Sigmoid colon (tissue), 7 donors: ENCODE results near the gene CLTC. TPM values are rescaled to one million over a fixed set of nuclear protein-coding genes. Genes with fewer than 3 reads are reported as not detected.

Experiments
- DNase-seq: peaks from one replicate; pipeline ENCODE4 v3.0.0-alpha.2; 2019
- H3K27ac ChIP-seq, 4 donors: fragments of 200-600 bp; sonication (generic); one replicate each; pipeline ENCODE4 v1.5.1; 2016 to 2019; ENCODE audit warnings: mild to moderate bottlenecking in 1 of 4
- H3K27me3 ChIP-seq, 3 donors: fragments of 200-600 bp; sonication (generic); one replicate each; pipeline ENCODE4 v1.5.1; 2019; ENCODE audit warnings: mild to moderate bottlenecking in 1 of 3
- H3K36me3 ChIP-seq, 4 donors: fragments of 200-600 bp; sonication (generic); one replicate each; pipeline ENCODE4 v1.5.1; 2016 to 2019
- H3K4me1 ChIP-seq, 4 donors: fragments of 200-600 bp; sonication (generic); one replicate each; pipeline ENCODE4 v1.5.1; 2017 to 2019
- H3K4me3 ChIP-seq, 4 donors: fragments of 200-600 bp; sonication (generic); one replicate each; pipeline ENCODE4 v1.5.1; 2017 to 2019; ENCODE audit warnings: mild to moderate bottlenecking in 2 of 4, moderate library complexity in 1 of 4
- H3K9me3 ChIP-seq, 4 donors: fragments of 200-600 bp in 3 of 4; sonication (generic) in 3 of 4; one replicate each; pipeline versions ENCODE4 v1.5.1 to v1.6.1; 2013 to 2019
- EP300 ChIP-seq, 4 donors: sonication (generic); formaldehyde crosslinking; IDR thresholded peaks; one replicate each; pipeline ENCODE4 v1.6.1; 2017; ENCODE audit warnings: antibody characterized with exemption in 4 of 4
- POLR2A ChIP-seq, 2 donors: fragments of 450-650 bp; IDR thresholded peaks; one replicate each; pipeline ENCODE4 v1.6.1; 2016; ENCODE audit warnings: antibody characterized with exemption in 2 of 2, mild to moderate bottlenecking in 2 of 2, moderate library complexity in 2 of 2
- POLR2AphosphoS5 ChIP-seq, 4 donors: sonication (generic); formaldehyde crosslinking; IDR thresholded peaks; one replicate each; pipeline ENCODE4 v1.6.1; 2017; ENCODE audit warnings: antibody characterized with exemption in 4 of 4
- WGBS, 2 donors: extraction: QIAGEN DNeasy Blood & Tissue Kit; methylation state at CpG; one replicate each; pipeline ENCODE4 v1.1.7; 2013; 5-methylcytosine and 5-hydroxymethylcytosine counted together
- intact Hi-C: fragments of 100-400 bp; cut with DNase I; formaldehyde crosslinking; loops from one replicate; pipeline ENCODE4 v1.15.1; 2023
- polyA plus RNA-seq, 3 donors: library from polyadenylated mRNA; stranded (reverse); fragments of 200-250 nt; gene quantifications; one replicate each; pipeline ENCODE4 v1.2.3, GENCODE V29; 2013
- total RNA-seq, 4 donors: library from RNA; depleted of rRNA; stranded (reverse); fragments of >200 nt; gene quantifications; one replicate each; pipeline ENCODE4 v1.1.0, GENCODE V29; 2016
- TF ChIP-seq, protein P1 (sequence below), 4 experiments: fragments of 450-650 bp in 3 of 4; fragments of 200-600 bp in 1 of 4; IDR thresholded peaks; one replicate each; pipeline ENCODE4 v1.5.1; 2016 to 2019; ENCODE audit warnings: antibody characterized with exemption in 4 of 4, mild to moderate bottlenecking in 3 of 4, moderate library complexity in 2 of 4
- donor health status: healthy with polysubstance abuse.
- donor health status: Bipolar disorder and iron deficiency.
- donor health status: healthy.

CLTC gene
- total and polyA plus RNA-seq, 7 donors, result 87.1 to 236 (median 206) TPM

DNA sequence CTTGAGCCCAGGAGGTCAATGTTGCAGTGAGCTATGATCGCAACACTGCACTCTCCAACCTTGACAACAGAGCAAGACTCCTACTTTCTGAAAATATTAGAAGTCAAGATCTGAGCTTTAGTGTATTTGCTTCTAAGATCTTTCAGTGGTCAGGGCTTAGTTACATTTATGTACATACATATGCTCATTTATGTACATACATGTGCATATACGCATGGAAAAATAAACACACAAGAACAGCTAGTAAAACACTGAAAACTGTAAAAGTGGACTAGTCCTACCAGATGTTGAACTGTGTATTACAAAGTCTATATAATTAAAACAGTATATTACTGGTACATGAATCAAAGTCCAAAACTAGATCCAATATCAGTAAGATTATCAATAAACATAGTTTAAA, 59.2 kb downstream of the CLTC start:
- intact Hi-C loops, result no loop called here
- Histone ChIP-seq H3K27ac (no peak overlapping the region), H3K27me3 (no peaks in the 10 kb centered on the region)

DNA sequence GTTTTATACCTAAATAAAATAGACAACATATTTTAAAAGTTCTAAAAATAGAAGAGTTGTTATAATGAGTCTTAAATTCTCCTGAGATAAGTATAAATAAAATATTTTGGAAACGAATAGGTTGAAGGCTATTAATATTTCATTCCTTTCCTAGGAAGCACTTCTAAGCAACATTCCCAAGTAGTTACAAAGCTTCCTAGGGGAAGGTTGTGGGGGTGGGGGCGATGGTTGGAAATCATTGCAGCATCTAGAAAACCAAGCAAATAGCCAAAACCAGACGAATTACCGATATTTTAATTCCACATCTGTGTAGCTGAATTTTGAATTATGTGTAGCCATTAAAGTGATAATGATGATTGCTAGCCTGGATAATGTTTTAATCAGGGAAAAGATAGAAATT, 60.6 kb downstream of the CLTC start:
- Histone ChIP-seq H3K27ac (no peak overlapping the region), H3K4me3 (no peak overlapping the region), H3K36me3 (peaks cover 35 to 100% (median 58%) of the 10 kb centered on the region in 4 donors), H3K27me3 (no peaks in the 10 kb centered on the region), H3K4me1 (peaks cover 0 to 13% (median 3%) of the 10 kb centered on the region in 4 donors), H3K9me3 (no peaks in the 10 kb centered on the region)
- no peak for TF ChIP-seq POLR2A (IDR thresholded peaks at IDR 0.05)
- TF ChIP-seq POLR2AphosphoS5 (IDR thresholded peaks at IDR 0.05), result no peak
- TF ChIP-seq, protein P1, sequence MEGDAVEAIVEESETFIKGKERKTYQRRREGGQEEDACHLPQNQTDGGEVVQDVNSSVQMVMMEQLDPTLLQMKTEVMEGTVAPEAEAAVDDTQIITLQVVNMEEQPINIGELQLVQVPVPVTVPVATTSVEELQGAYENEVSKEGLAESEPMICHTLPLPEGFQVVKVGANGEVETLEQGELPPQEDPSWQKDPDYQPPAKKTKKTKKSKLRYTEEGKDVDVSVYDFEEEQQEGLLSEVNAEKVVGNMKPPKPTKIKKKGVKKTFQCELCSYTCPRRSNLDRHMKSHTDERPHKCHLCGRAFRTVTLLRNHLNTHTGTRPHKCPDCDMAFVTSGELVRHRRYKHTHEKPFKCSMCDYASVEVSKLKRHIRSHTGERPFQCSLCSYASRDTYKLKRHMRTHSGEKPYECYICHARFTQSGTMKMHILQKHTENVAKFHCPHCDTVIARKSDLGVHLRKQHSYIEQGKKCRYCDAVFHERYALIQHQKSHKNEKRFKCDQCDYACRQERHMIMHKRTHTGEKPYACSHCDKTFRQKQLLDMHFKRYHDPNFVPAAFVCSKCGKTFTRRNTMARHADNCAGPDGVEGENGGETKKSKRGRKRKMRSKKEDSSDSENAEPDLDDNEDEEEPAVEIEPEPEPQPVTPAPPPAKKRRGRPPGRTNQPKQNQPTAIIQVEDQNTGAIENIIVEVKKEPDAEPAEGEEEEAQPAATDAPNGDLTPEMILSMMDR (IDR thresholded peaks at IDR 0.05), result no peak
- no peak for TF ChIP-seq EP300 (IDR thresholded peaks at IDR 0.05)
- intact Hi-C loops, result loop anchor here (10.0 kb wide), 2 partner anchors 384 to 514 kb away; no protein-coding TSS in a partner anchor
- 88 to 95% methylated on average over 4 of the region's 4 CpGs for WGBS, 2 donors
- no peak for DNase-seq

More for the DNA sequence above, 59.2 kb downstream of the CLTC start:
- Histone ChIP-seq H3K36me3 (peaks cover 35 to 100% (median 59%) of the 10 kb centered on the region in 4 donors), H3K4me1 (peaks cover 0 to 13% (median 3%) of the 10 kb centered on the region in 4 donors), H3K4me3 (no peak overlapping the region), H3K9me3 (no peaks in the 10 kb centered on the region)
- TF ChIP-seq EP300 (IDR thresholded peaks at IDR 0.05) (no peak), POLR2AphosphoS5 (IDR thresholded peaks at IDR 0.05) (no peak), POLR2A (IDR thresholded peaks at IDR 0.05) (no peak)
- TF ChIP-seq, protein P1 (IDR thresholded peaks at IDR 0.05), result no peak
- WGBS, 2 donors, result 10 to 59% methylated on average over 2 of the region's 2 CpGs
- no peak for DNase-seq

DNA sequence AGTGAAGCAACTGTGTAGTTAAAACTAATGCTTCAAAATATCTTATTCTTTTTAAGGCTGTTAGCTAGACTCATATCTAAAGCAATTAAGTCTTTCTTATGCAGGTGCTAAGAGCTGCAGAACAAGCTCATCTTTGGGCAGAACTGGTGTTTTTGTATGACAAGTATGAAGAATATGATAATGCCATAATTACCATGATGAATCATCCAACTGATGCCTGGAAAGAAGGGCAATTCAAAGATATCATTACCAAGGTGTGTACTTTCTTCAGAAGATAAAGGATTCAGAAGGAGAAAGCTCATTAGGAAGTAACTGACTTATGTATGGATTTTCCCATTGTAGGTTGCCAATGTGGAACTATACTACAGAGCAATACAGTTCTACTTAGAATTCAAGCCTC, 63.6 kb downstream of the CLTC start:
- intact Hi-C loops, result loop anchor here (10.0 kb wide), 2 partner anchors 382 to 512 kb away; no protein-coding TSS in a partner anchor
- no peak overlapping the region for H3K4me3 ChIP-seq
- no peak for DNase-seq
- peaks cover 0 to 13% (median 3%) of the 10 kb centered on the region in 4 donors for H3K4me1 ChIP-seq
- peaks cover 26 to 100% (median 58%) of the 10 kb centered on the region in 4 donors for H3K36me3 ChIP-seq
- H3K27me3 ChIP-seq, result no peaks in the 10 kb centered on the region
- H3K27ac ChIP-seq, result no peak overlapping the region
- H3K9me3 ChIP-seq, result no peaks in the 10 kb centered on the region
- TF ChIP-seq POLR2A (IDR thresholded peaks at IDR 0.05) (no peak), EP300 (IDR thresholded peaks at IDR 0.05) (no peak), POLR2AphosphoS5 (IDR thresholded peaks at IDR 0.05) (no peak)
- TF ChIP-seq, protein P1 (IDR thresholded peaks at IDR 0.05), result no peak

DNA sequence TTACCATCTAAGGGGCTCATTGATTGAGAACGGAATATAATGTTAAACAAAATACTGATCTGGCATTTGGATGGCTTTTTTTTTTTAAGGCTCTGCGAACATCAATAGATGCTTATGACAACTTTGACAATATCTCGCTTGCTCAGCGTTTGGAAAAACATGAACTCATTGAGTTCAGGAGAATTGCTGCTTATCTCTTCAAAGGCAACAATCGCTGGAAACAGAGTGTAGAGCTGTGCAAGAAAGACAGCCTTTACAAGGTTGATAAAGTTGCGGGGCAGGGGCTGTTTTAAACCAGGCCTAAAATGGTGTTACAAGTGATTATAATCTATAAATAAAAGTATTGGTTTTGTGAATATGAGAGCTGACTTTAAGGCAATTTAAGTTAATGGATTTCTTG, 65.3 kb downstream of the CLTC start:
- Histone ChIP-seq H3K27ac (no peak overlapping the region), H3K27me3 (no peaks in the 10 kb centered on the region), H3K4me1 (peaks cover 0 to 6% (median 2%) of the 10 kb centered on the region in 4 donors), H3K36me3 (peaks cover 19 to 100% (median 53%) of the 10 kb centered on the region in 4 donors), H3K4me3 (no peak overlapping the region), H3K9me3 (no peaks in the 10 kb centered on the region)
- no peak for DNase-seq
- 93% methylated on average over 6 of the region's 6 CpGs for WGBS, 2 donors
- intact Hi-C loops, result loop anchor here (10.0 kb wide), 2 partner anchors 380 to 510 kb away; no protein-coding TSS in a partner anchor
- TF ChIP-seq, protein P1 (IDR thresholded peaks at IDR 0.05), result no peak
- no peak for TF ChIP-seq EP300 (IDR thresholded peaks at IDR 0.05)
- TF ChIP-seq POLR2AphosphoS5 (IDR thresholded peaks at IDR 0.05), result no peak
- no peak for TF ChIP-seq POLR2A (IDR thresholded peaks at IDR 0.05)

DNA sequence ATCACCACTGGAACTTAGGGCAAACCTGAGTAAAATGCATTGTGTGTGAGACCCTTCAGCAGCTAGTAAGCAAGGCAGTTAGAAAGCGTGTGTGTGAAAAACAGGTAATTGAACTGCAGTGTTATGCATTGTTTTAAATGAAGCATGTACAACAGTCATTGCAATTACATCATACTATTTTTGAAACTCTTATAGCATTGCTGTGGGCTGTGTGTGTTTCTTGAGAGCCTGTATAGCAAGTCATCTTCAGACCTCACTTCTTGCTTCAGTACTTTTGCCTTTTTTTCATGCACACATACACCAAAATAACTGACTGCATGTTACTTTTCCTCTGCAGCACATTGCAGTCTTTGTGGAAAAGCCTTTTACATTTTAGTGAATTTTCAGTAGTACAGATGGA, 68.3 kb downstream of the CLTC start:
- no peak overlapping the region for H3K27ac ChIP-seq
- WGBS, 2 donors, result 92 to 98% methylated on average over 1 of the region's 1 CpG
- DNase-seq, result no peak
- no peaks in the 10 kb centered on the region for H3K9me3 ChIP-seq
- no peaks in the 10 kb centered on the region for H3K4me1 ChIP-seq
- H3K27me3 ChIP-seq, result no peaks in the 10 kb centered on the region
- TF ChIP-seq POLR2A (IDR thresholded peaks at IDR 0.05) (no peak), POLR2AphosphoS5 (IDR thresholded peaks at IDR 0.05) (no peak), EP300 (IDR thresholded peaks at IDR 0.05) (no peak)
- TF ChIP-seq, protein P1 (IDR thresholded peaks at IDR 0.05), result no peak
- H3K4me3 ChIP-seq, result no peak overlapping the region
- H3K36me3 ChIP-seq, result peaks cover 12 to 100% (median 52%) of the 10 kb centered on the region in 4 donors
- intact Hi-C loops, result loop anchor here (10.0 kb wide), 2 partner anchors 377 to 507 kb away; no protein-coding TSS in a partner anchor
